HEK293 (cell line): Measurements from ENCODE around the gene RHBDF2.

Experiments
- BCL6B ChIP-seq: fragments of 450-650 bp; formaldehyde crosslinking; IDR thresholded peaks from 2 replicates; pipeline ENCODE4 v1.5.1; 2017; ENCODE audit warnings: missing biosample characterization, missing genetic modification characterization
- HOXD13 ChIP-seq: sonication (generic); formaldehyde crosslinking; IDR thresholded peaks from 2 replicates; pipeline ENCODE4 v1.8.0; 2022; ENCODE audit warnings: missing genetic modification reagents, borderline replicate concordance
- IKZF3 ChIP-seq: fragments of 450-650 bp; IDR thresholded peaks from 2 replicates; pipeline ENCODE4 v1.5.0; 2018; ENCODE audit warnings: missing biosample characterization, mild to moderate bottlenecking, missing genetic modification characterization, moderate library complexity
- KLF10 ChIP-seq: fragments of 450-650 bp; IDR thresholded peaks from 2 replicates; pipeline ENCODE4 v1.5.1; 2018; ENCODE audit warnings: missing biosample characterization, mild to moderate bottlenecking, missing genetic modification characterization
- KLF8 ChIP-seq: fragments of 450-650 bp; formaldehyde crosslinking; IDR thresholded peaks from 2 replicates; pipeline ENCODE4 v1.5.1; 2016; ENCODE audit warnings: missing biosample characterization, missing genetic modification characterization
- OSR2 ChIP-seq: fragments of 450-650 bp; formaldehyde crosslinking; IDR thresholded peaks from 2 replicates; pipeline ENCODE4 v1.5.1; 2016; ENCODE audit warnings: missing biosample characterization, missing genetic modification characterization
- OVOL3 ChIP-seq: fragments of 450-650 bp; formaldehyde crosslinking; IDR thresholded peaks from 2 replicates; pipeline ENCODE4 v1.5.1; 2016; ENCODE audit warnings: missing biosample characterization, missing genetic modification characterization
- SP3 ChIP-seq: fragments of 450-650 bp; formaldehyde crosslinking; IDR thresholded peaks from 2 replicates; pipeline ENCODE4 v1.5.1; 2016; ENCODE audit warnings: missing biosample characterization, missing genetic modification characterization
- SP7 ChIP-seq: fragments of 450-650 bp; formaldehyde crosslinking; IDR thresholded peaks from 2 replicates; pipeline ENCODE4 v1.5.1; 2016; ENCODE audit warnings: missing biosample characterization, missing genetic modification characterization
- YY1 ChIP-seq: fragments of 450-650 bp; formaldehyde crosslinking; IDR thresholded peaks from 2 replicates; pipeline ENCODE4 v1.5.1; 2018; ENCODE audit warnings: missing biosample characterization, missing genetic modification characterization
- ZFHX2 ChIP-seq: fragments of 450-650 bp; formaldehyde crosslinking; conservative IDR thresholded peaks from 2 replicates; pipeline ENCODE4 v1.5.1; 2016; ENCODE audit warnings: missing biosample characterization, missing genetic modification characterization
- ZFP41 ChIP-seq: fragments of 450-650 bp; formaldehyde crosslinking; IDR thresholded peaks from 2 replicates; pipeline ENCODE4 v1.5.1; 2016; ENCODE audit warnings: missing biosample characterization, missing genetic modification characterization, borderline replicate concordance
- ZNF174 ChIP-seq: fragments of 450-650 bp; formaldehyde crosslinking; IDR thresholded peaks from 2 replicates; pipeline ENCODE4 v1.5.0; 2017; ENCODE audit warnings: missing biosample characterization, mild to moderate bottlenecking, missing genetic modification characterization
- ZNF19 ChIP-seq: fragments of 450-650 bp; formaldehyde crosslinking; IDR thresholded peaks from 2 replicates; pipeline ENCODE4; 2016; ENCODE audit warnings: missing biosample characterization, missing genetic modification characterization, low read depth
- ZNF23 ChIP-seq: fragments of 450-650 bp; formaldehyde crosslinking; IDR thresholded peaks from 2 replicates; pipeline ENCODE4 v1.5.1; 2016; ENCODE audit warnings: missing biosample characterization, missing genetic modification characterization, borderline replicate concordance
- ZNF335 ChIP-seq: fragments of 450-650 bp; formaldehyde crosslinking; conservative IDR thresholded peaks from 2 replicates; pipeline ENCODE4 v1.5.1; 2016; ENCODE audit warnings: missing biosample characterization, missing genetic modification characterization
- ZNF350 ChIP-seq: fragments of 450-650 bp; formaldehyde crosslinking; IDR thresholded peaks from 2 replicates; pipeline ENCODE4 v1.5.0; 2017; ENCODE audit warnings: missing biosample characterization, mild to moderate bottlenecking, missing genetic modification characterization
- ZNF354C ChIP-seq: fragments of 450-650 bp; formaldehyde crosslinking; IDR thresholded peaks from 2 replicates; pipeline ENCODE4 v1.5.1; 2016; ENCODE audit warnings: missing biosample characterization, missing genetic modification characterization, low read depth, borderline replicate concordance
- ZNF366 ChIP-seq: fragments of 450-650 bp; formaldehyde crosslinking; conservative IDR thresholded peaks from 2 replicates; pipeline ENCODE4 v1.5.1; 2016; ENCODE audit warnings: missing biosample characterization, missing genetic modification characterization
- ZNF548 ChIP-seq: fragments of 450-650 bp; formaldehyde crosslinking; IDR thresholded peaks from 2 replicates; pipeline ENCODE4 v1.5.1; 2016; ENCODE audit warnings: missing biosample characterization, missing genetic modification characterization
- ZNF558 ChIP-seq: fragments of 450-650 bp; formaldehyde crosslinking; IDR thresholded peaks from 2 replicates; pipeline ENCODE4 v1.5.1; 2016; ENCODE audit warnings: missing biosample characterization, missing genetic modification characterization
- ZNF596 ChIP-seq: fragments of 450-650 bp; IDR thresholded peaks from 2 replicates; pipeline ENCODE4 v1.5.0; 2018; ENCODE audit warnings: missing biosample characterization, mild to moderate bottlenecking, missing genetic modification characterization, moderate library complexity
- ZNF785 ChIP-seq: fragments of 450-650 bp; formaldehyde crosslinking; IDR thresholded peaks from 2 replicates; pipeline ENCODE4 v1.5.1; 2016; ENCODE audit warnings: missing biosample characterization, missing genetic modification characterization
- ZNF792 ChIP-seq: fragments of 450-650 bp; formaldehyde crosslinking; IDR thresholded peaks from 2 replicates; pipeline ENCODE4 v1.5.1; 2016; ENCODE audit warnings: missing biosample characterization, missing genetic modification characterization
- ZSCAN23 ChIP-seq: fragments of 450-650 bp; formaldehyde crosslinking; IDR thresholded peaks from 2 replicates; pipeline ENCODE4 v1.5.1; 2016; ENCODE audit warnings: missing biosample characterization, missing genetic modification characterization
- TF ChIP-seq, protein P1 (sequence below): fragments of 450-650 bp; formaldehyde crosslinking; IDR thresholded peaks from 2 replicates; pipeline ENCODE4 v1.5.1; 2016; ENCODE audit warnings: missing biosample characterization, missing genetic modification characterization
- TF ChIP-seq, protein P2 (sequence below): fragments of 450-650 bp; formaldehyde crosslinking; IDR thresholded peaks from 2 replicates; pipeline ENCODE4 v1.5.1; 2016; ENCODE audit warnings: missing biosample characterization, missing genetic modification characterization, borderline replicate concordance
- TF ChIP-seq, protein P3 (sequence below): fragments of 450-650 bp; formaldehyde crosslinking; IDR thresholded peaks from 2 replicates; pipeline ENCODE4 v1.5.1; 2016; ENCODE audit warnings: missing biosample characterization, missing genetic modification characterization

The RHBDF2 gene

GRCh38 chr17:76444518-76445311 is 56.5 kb downstream of the RHBDF2 start (continued):
- TF ChIP-seq, protein P1, sequence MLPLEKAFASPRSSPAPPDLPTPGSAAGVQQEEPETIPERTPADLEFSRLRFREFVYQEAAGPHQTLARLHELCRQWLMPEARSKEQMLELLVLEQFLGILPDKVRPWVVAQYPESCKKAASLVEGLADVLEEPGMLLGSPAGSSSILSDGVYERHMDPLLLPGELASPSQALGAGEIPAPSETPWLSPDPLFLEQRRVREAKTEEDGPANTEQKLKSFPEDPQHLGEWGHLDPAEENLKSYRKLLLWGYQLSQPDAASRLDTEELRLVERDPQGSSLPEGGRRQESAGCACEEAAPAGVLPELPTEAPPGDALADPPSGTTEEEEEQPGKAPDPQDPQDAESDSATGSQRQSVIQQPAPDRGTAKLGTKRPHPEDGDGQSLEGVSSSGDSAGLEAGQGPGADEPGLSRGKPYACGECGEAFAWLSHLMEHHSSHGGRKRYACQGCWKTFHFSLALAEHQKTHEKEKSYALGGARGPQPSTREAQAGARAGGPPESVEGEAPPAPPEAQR: no peak
- TF ChIP-seq SP3 (tag by site-specific recombination) (no peak), BCL6B (tag by site-specific recombination) (no peak), IKZF3 (tag by site-specific recombination) (0 out of 2 replicates have a peak, but pooled peaks have one; percentile 15), ZSCAN23 (tag by site-specific recombination) (0 out of 2 replicates have a peak, but pooled peaks have one; percentile 46), ZNF792 (tag by site-specific recombination) (no peak), ZFP41 (tag by site-specific recombination) (no peak), YY1 (tag by site-specific recombination) (no peak), OSR2 (tag by site-specific recombination) (no peak), ZNF785 (tag by site-specific recombination) (no peak), ZNF19 (tag by site-specific recombination) (no peak), ZNF354C (no peak), KLF8 (tag by site-specific recombination) (0 out of 2 replicates have a peak, but pooled peaks have one; percentile 11), ZNF174 (tag by site-specific recombination) (no peak), ZNF366 (peak; percentile 53), ZFHX2 (tag by site-specific recombination) (no peak), HOXD13 (CRISPR knock-in tag) (no peak), ZNF350 (no peak), ZNF596 (tag by site-specific recombination) (no peak), ZNF335 (peak; percentile 16; the same call in 1 of the 2 replicates), ZNF23 (tag by site-specific recombination) (no peak), SP7 (no peak; the same call in 1 of the 2 replicates), KLF10 (tag by site-specific recombination) (no peak), ZNF548 (no peak), ZNF558 (tag by site-specific recombination) (no peak), OVOL3 (no peak)
- TF ChIP-seq, protein P2, sequence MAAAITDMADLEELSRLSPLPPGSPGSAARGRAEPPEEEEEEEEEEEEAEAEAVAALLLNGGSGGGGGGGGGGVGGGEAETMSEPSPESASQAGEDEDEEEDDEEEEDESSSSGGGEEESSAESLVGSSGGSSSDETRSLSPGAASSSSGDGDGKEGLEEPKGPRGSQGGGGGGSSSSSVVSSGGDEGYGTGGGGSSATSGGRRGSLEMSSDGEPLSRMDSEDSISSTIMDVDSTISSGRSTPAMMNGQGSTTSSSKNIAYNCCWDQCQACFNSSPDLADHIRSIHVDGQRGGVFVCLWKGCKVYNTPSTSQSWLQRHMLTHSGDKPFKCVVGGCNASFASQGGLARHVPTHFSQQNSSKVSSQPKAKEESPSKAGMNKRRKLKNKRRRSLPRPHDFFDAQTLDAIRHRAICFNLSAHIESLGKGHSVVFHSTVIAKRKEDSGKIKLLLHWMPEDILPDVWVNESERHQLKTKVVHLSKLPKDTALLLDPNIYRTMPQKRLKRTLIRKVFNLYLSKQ (tag by site-specific recombination): no peak
- TF ChIP-seq, protein P3, sequence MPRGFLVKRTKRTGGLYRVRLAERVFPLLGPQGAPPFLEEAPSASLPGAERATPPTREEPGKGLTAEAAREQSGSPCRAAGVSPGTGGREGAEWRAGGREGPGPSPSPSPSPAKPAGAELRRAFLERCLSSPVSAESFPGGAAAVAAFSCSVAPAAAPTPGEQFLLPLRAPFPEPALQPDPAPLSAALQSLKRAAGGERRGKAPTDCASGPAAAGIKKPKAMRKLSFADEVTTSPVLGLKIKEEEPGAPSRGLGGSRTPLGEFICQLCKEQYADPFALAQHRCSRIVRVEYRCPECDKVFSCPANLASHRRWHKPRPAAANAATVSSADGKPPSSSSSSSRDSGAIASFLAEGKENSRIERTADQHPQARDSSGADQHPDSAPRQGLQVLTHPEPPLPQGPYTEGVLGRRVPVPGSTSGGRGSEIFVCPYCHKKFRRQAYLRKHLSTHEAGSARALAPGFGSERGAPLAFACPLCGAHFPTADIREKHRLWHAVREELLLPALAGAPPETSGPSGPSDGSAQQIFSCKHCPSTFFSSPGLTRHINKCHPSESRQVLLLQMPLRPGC (tag by site-specific recombination): no peak
